ENCODE results near the gene MYOCD.

GRCh38 chr17:12634789-12635414 lies 30.8 kb upstream of the MYOCD start:
- TF ChIP-seq YY1 (IDR thresholded peaks at IDR 0.05; ENCODE audit: insufficient read depth, insufficient read length) (no peak), ZNF274 (IDR thresholded peaks at IDR 0.05; ENCODE audit: low read depth, low read length) (no peak), SUZ12 (IDR thresholded peaks at IDR 0.05; ENCODE audit: extremely low read depth, insufficient read depth, insufficient read length) (no peak)
